GM12878 (cell line): ENCODE results near the gene H2AZ2. TPM values are rescaled to one million over a fixed set of nuclear protein-coding genes. Genes with fewer than 3 reads are reported as not detected.

Experiments
- ATAC-seq: fragments of 200-7000 bp; cut with Tn5 transposase; 3 replicates; pipeline ENCODE4 v1.9.1; 2020; ENCODE audit warnings: mild to moderate bottlenecking, moderate library complexity
- BruUV-seq: library from RNA; stranded (reverse); fragments of 400-500 nt; replicated peaks from 2 replicates; lab custom pipeline; 2021; lab: Mats Ljungman, UMichigan
- CTCF ChIA-PET: fragments of 300-600 bp; sonication (Branson Sonifier 250); formaldehyde crosslinking; extraction: SDS; loops from one replicate; lab custom pipeline; 2021; ENCODE audit warnings: inconsistent platforms; lab: Yijun Ruan, JAX
- POLR2A ChIA-PET: fragments of 350-600 bp; formaldehyde crosslinking; extraction: SDS; loops from one replicate; lab custom pipeline; 2021; ENCODE audit warnings: inconsistent platforms; lab: Charles Lee
- RAD21 ChIA-PET: fragments of 300-600 bp; sonication (Branson Sonifier 250); formaldehyde crosslinking; loops from one replicate; lab custom pipeline; 2023; ENCODE audit warnings: antibody characterized with exemption; ENCODE audit not compliant: unreplicated experiment; lab: Charles Lee
- SMC1A ChIA-PET: fragments of 300-600 bp; sonication (Branson Sonifier 250); formaldehyde crosslinking; loops from one replicate; lab custom pipeline; 2023; ENCODE audit not compliant: unreplicated experiment, uncharacterized antibody; lab: Charles Lee
- DNase-seq: peaks from one replicate; pipeline ENCODE4 v3.0.0-alpha.2; 2011; ENCODE audit warnings: low read depth, low spot score
- FAIRE-seq: peaks from 3 replicates; lab custom pipeline; 2011; peaks lifted over from hg19 to GRCh38; lab: Jason Lieb, UNC
- H2AFZ ChIP-seq: 2 replicates; pipeline ENCODE4 v1.6.0; 2011; ENCODE audit warnings: low read depth, low read length, control low read depth; ENCODE audit not compliant: control insufficient read depth
- H3K27ac ChIP-seq: 2 replicates; pipeline ENCODE4 v1.5.1; 2011; ENCODE audit warnings: control low read depth; ENCODE audit not compliant: control insufficient read depth, insufficient read depth
- H3K27me3 ChIP-seq, 2 experiments: replicated peaks in 1 of 2; 2 replicates each; pipeline versions ENCODE4 v1.6.0 to v1.6.1; 2011; ENCODE audit warnings: low read length in 1 of 2; ENCODE audit not compliant: control insufficient read depth in 2 of 2, insufficient read depth in 2 of 2
- H3K36me3 ChIP-seq, 2 experiments: 2 replicates each; pipeline ENCODE4 v1.5.1; 2011; ENCODE audit warnings: low read length in 1 of 2; ENCODE audit not compliant: control insufficient read depth in 2 of 2, insufficient read depth in 2 of 2
- H3K4me1 ChIP-seq: 2 replicates; pipeline ENCODE4 v1.6.1; 2011; ENCODE audit warnings: mild to moderate bottlenecking, low read length, moderate library complexity, mixed read lengths; ENCODE audit not compliant: control insufficient read depth, insufficient read depth
- H3K4me2 ChIP-seq: 2 replicates; pipeline ENCODE4 v1.6.0; 2011; ENCODE audit warnings: control low read depth; ENCODE audit not compliant: control insufficient read depth, insufficient read depth
- H3K4me3 ChIP-seq: fragments of 200-600 bp; sonication (generic); 2 replicates; pipeline ENCODE4 v1.5.1; 2016
- H3K79me2 ChIP-seq: 2 replicates; pipeline ENCODE4 v1.6.0; 2011; ENCODE audit warnings: low read length; ENCODE audit not compliant: control insufficient read depth, insufficient read depth
- H3K9ac ChIP-seq: 2 replicates; pipeline ENCODE4 v1.8.0; 2011; ENCODE audit warnings: low read length, control low read depth, mixed read lengths; ENCODE audit not compliant: control insufficient read depth, insufficient read depth
- H3K9me3 ChIP-seq: replicated peaks from 3 replicates; pipeline ENCODE4 v1.5.1; 2011; ENCODE audit warnings: mild to moderate bottlenecking, low read length; ENCODE audit not compliant: control insufficient read depth, insufficient read depth
- H4K20me1 ChIP-seq: 2 replicates; pipeline ENCODE4 v1.6.0; 2011; ENCODE audit not compliant: control insufficient read depth, insufficient read depth
- BCL11A ChIP-seq: IDR thresholded peaks from 2 replicates; pipeline ENCODE4 v1.6.1; 2011; ENCODE audit warnings: low read depth, low read length
- JUNB ChIP-seq: IDR thresholded peaks from 2 replicates; pipeline ENCODE4 v1.6.1; 2016; ENCODE audit warnings: antibody characterized with exemption, mild to moderate bottlenecking
- POLR2A ChIP-seq: IDR thresholded peaks from 2 replicates; pipeline ENCODE4 v1.6.1; 2011; ENCODE audit warnings: low read depth, mild to moderate bottlenecking, low read length
- WGBS: methylation state at CpG from one replicate; pipeline ENCODE4 v1.1.6; 2016; ENCODE audit warnings: low lambda C conversion rate; ENCODE audit not compliant: insufficient replicate concordance, insufficient coverage; ENCODE audit errors: missing lambda C conversion rate; 5-methylcytosine and 5-hydroxymethylcytosine counted together
- in situ Hi-C: fragments of 300-500 bp; cut with MboI; formaldehyde crosslinking; loops from 9 replicates; pipeline ENCODE4 v1.14.3; 2018; ENCODE audit warnings: mixed read lengths
- intact Hi-C: fragments of 100-400 bp; cut with micrococcal nuclease; formaldehyde crosslinking; loops from one replicate; pipeline ENCODE4 v1.14.2; 2022; ENCODE audit not compliant: unreplicated experiment
- polyA plus RNA-seq, 11 experiments: library from polyadenylated mRNA; depleted of rRNA in 4 of 11; unstranded in 6 of 11; stranded (reverse) in 5 of 11; fragments of >200 nt; fragmentation: Nextera tagmentation in 4 of 11; fragmentation: Illumina TruSeq in 1 of 11; extraction: Ambion mirVana in 4 of 11; extraction: Trizol in 1 of 11; gene quantifications; 1 replicate in 1 of 11; 2 replicates in 10 of 11; pipeline versions ENCODE4 v1.2.1 to v1.2.3, GENCODE V29; 2011 to 2016; ENCODE audit warnings: inconsistent platforms in 2 of 11, missing spikeins in 2 of 11, low read depth in 1 of 11
- total RNA-seq, 4 experiments: library from RNA; depleted of rRNA in 3 of 4; stranded (reverse); fragments of >200 nt in 3 of 4; fragmentation: Illumina TruSeq in 1 of 4; extraction: Trizol in 1 of 4; gene quantifications; 2 replicates each; pipeline versions ENCODE4 v1.2.1 to v1.2.3, GENCODE V29; 2013 to 2021
- TF ChIP-seq, protein P1 (sequence below): IDR thresholded peaks from 2 replicates; pipeline ENCODE4 v1.6.1; 2011; ENCODE audit warnings: low read depth, low read length, improper control_type of control experiment, borderline replicate concordance
- TF ChIP-seq, protein P2 (sequence below): fragments of 450-650 bp; IDR thresholded peaks from 2 replicates; pipeline ENCODE4 v1.6.1; 2016; ENCODE audit warnings: mild to moderate bottlenecking

H2AZ2 gene
- total and polyA plus RNA-seq, 10 of the 15 experiments (the other 5 are each of a cell fraction or from before 2014, with no cell fraction given), result 118 to 366 (median 223) TPM

DNA sequence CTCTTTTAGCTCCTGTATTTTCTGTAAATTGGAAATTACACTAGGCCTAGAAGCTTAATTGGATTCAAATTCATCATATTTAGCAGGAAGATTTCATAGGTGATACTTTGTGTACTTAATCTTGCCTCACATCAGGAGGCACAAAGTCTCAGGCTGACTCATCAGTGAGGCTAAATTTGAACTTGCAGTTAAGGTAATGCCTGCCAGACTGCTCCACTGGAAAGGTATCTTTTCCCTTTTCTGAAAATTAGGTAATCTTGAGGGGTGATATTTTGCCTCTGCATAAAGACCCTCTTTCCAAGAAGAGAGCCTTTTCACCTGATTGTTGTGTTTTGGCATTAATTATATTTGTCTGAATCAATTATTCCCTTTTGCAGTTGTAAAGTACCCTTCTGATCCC lies 36.8 kb downstream of the H2AZ2 start:
- Histone ChIP-seq H3K9ac (no peak overlapping the region), H3K4me1 (peaks cover 4% of the 10 kb centered on the region; the same call in 1 of the 2 replicates), H4K20me1 (no peaks in the 10 kb centered on the region), H3K79me2 (no peaks in the 10 kb centered on the region), H3K36me3 (no peaks in the 10 kb centered on the region), H3K27me3 (no peaks in the 10 kb centered on the region), H3K4me3 (no peak overlapping the region), H3K9me3 (no peaks in the 10 kb centered on the region), H3K4me2 (no peak overlapping the region), H2AFZ (no peak overlapping the region), H3K27ac (no peak overlapping the region)
- FAIRE-seq (peak; percentile 44), ATAC-seq (peak; percentile 60), DNase-seq (no peak)
- POLR2A ChIA-PET, result interaction anchor here (1.1 to 1.7 kb wide), 2 partner anchors 13 to 34 kb away, joined by 5 to 7 read pairs; no protein-coding TSS in a partner anchor
- RAD21 ChIA-PET, result interaction anchor here (1.3 kb wide), 1 partner anchor 15 kb away, joined by 3 read pairs; no protein-coding TSS in a partner anchor
- intact Hi-C loops (no loop called here), in situ Hi-C loops (no loop called here)
- BruUV-seq, result no TSS peak
- peak; percentile 17; the same call in 1 of the 2 replicates for TF ChIP-seq JUNB
- TF ChIP-seq, protein P1, sequence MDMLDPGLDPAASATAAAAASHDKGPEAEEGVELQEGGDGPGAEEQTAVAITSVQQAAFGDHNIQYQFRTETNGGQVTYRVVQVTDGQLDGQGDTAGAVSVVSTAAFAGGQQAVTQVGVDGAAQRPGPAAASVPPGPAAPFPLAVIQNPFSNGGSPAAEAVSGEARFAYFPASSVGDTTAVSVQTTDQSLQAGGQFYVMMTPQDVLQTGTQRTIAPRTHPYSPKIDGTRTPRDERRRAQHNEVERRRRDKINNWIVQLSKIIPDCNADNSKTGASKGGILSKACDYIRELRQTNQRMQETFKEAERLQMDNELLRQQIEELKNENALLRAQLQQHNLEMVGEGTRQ, result no peak
- SMC1A ChIA-PET, result interaction anchor here (1.4 to 2.6 kb wide), 3 partner anchors 13 to 60 kb away, joined by 3 to 12 read pairs (median 7); no protein-coding TSS in a partner anchor
- CTCF ChIA-PET, result interaction anchor here (0.9 to 1.1 kb wide), 2 partner anchors 20 to 36 kb away, joined by 3 read pairs; no protein-coding TSS in a partner anchor

DNA sequence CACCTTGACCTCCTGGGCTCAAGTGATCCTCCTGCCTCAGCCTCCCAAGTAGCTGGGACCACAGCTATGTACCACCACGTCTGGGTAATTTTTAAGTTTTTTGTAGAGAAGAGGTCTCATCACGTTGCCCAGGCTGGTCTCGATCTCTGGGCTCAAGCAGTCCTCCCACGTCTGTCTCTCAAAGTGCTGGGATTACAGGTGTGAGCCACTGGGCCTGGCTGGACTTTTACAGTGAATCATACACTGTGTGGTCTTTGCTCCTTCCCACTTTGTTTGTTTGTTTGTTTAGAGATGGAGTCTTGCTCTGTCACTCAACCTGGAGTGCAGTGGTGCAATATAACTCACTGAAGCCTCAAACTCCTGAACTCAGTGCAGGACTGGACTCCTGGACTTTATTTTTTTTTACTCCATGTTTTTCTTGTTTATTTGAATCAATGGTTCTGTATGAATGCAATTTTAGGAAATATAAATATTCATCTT lies 38.9 kb downstream of the H2AZ2 start:
- TF ChIP-seq, protein P2, sequence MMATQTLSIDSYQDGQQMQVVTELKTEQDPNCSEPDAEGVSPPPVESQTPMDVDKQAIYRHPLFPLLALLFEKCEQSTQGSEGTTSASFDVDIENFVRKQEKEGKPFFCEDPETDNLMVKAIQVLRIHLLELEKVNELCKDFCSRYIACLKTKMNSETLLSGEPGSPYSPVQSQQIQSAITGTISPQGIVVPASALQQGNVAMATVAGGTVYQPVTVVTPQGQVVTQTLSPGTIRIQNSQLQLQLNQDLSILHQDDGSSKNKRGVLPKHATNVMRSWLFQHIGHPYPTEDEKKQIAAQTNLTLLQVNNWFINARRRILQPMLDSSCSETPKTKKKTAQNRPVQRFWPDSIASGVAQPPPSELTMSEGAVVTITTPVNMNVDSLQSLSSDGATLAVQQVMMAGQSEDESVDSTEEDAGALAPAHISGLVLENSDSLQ, result 0 out of 2 replicates have a peak, but pooled peaks have one; percentile 7
- TF ChIP-seq POLR2A (no peak), BCL11A (no peak)
- no peak overlapping the region for H3K4me3 ChIP-seq
- SMC1A ChIA-PET, result interaction anchor here (0.6 to 1.6 kb wide), 3 partner anchors 11 to 118 kb away, joined by 3 to 6 read pairs (median 4); no protein-coding TSS in a partner anchor
- BruUV-seq, result no TSS peak
- 97% methylated on average over 4 of the region's 4 CpGs for WGBS
- H3K27ac ChIP-seq, result no peak overlapping the region
- RAD21 ChIA-PET, result interaction anchor here (0.6 kb wide), 1 partner anchor 37 kb away, joined by 3 read pairs; no protein-coding TSS in a partner anchor
- DNase-seq, result no peak
- H4K20me1 ChIP-seq, result no peaks in the 10 kb centered on the region
- no peak overlapping the region for H3K4me2 ChIP-seq
- POLR2A ChIA-PET, result interaction anchor here (1.5 kb wide), 1 partner anchor 11 kb away, joined by 3 read pairs; no protein-coding TSS in a partner anchor
- no peak for ATAC-seq
- in situ Hi-C loops (no loop called here), intact Hi-C loops (no loop called here)
- peak; percentile 59 for FAIRE-seq
- H3K79me2 ChIP-seq, result no peaks in the 10 kb centered on the region
- no peak overlapping the region for H3K9ac ChIP-seq
- no peaks in the 10 kb centered on the region for H3K36me3 ChIP-seq
- CTCF ChIA-PET, result interaction anchor here (1.2 kb wide), 1 partner anchor 244 kb away, joined by 3 read pairs; no protein-coding TSS in a partner anchor
- H3K4me1 ChIP-seq, result peaks cover 4% of the 10 kb centered on the region; the same call in 1 of the 2 replicates
- no peak overlapping the region for H2AFZ ChIP-seq
- no peaks in the 10 kb centered on the region for H3K27me3 ChIP-seq
- H3K9me3 ChIP-seq, result no peaks in the 10 kb centered on the region
